HCT116 (cell line): ENCODE results near the gene UVRAG. TPM values are rescaled to one million over a fixed set of nuclear protein-coding genes. Genes with fewer than 3 reads are reported as not detected.

ENCODE experiments used
- ATAC-seq: fragments of 200-7000 bp; cut with Tn5 transposase; 2 replicates; pipeline ENCODE4 v1.9.1; 2020; ENCODE audit warnings: mild to moderate bottlenecking, moderate library complexity
- BruUV-seq: library from RNA; stranded (reverse); fragments of 400-500 nt; replicated peaks from 2 replicates; lab custom pipeline; 2021; lab: Mats Ljungman, UMichigan
- CTCF ChIA-PET: fragments of 300-600 bp; sonication (Branson Sonifier 250); formaldehyde crosslinking; loops from one replicate; lab custom pipeline; 2021; ENCODE audit warnings: antibody characterized with exemption; lab: Charles Lee
- POLR2A ChIA-PET: fragments of 300-600, 350-600 bp; sonication (Branson Sonifier 250); formaldehyde crosslinking; loops from one replicate; lab custom pipeline; 2021; ENCODE audit warnings: antibody characterized with exemption; lab: Charles Lee
- RAD21 ChIA-PET, 2 experiments: fragments of 300-600 bp; sonication (Branson Sonifier 250); formaldehyde crosslinking; loops; one replicate each; lab custom pipeline; 2023; ENCODE audit warnings: low total read pairs in 2 of 2; ENCODE audit not compliant: uncharacterized antibody in 2 of 2, unreplicated experiment in 2 of 2, low non-redundant PET in 1 of 2; lab: Charles Lee
- DNase-seq: peaks from one replicate; pipeline ENCODE4 v3.0.0-alpha.2; 2010; ENCODE audit warnings: low read depth, low spot score
- H2AFZ ChIP-seq: fragments of 200-600 bp; shearing (Covaris generic), sonication (generic); 2 replicates; pipeline ENCODE4 v1.6.1; 2017; ENCODE audit warnings: low read depth, mixed run types, mixed read lengths, antibody characterized with exemption, low read length; ENCODE audit not compliant: poor library complexity, severe bottlenecking
- H3K27ac ChIP-seq: 2 replicates; pipeline ENCODE4 v1.5.1; 2012; ENCODE audit warnings: low read depth, low read length
- H3K27me3 ChIP-seq: fragments of 200-600 bp; sonication (generic); 2 replicates; pipeline ENCODE4 v1.6.1; 2016; ENCODE audit warnings: mixed run types, low read length, mixed read lengths; ENCODE audit not compliant: insufficient read depth
- H3K36me3 ChIP-seq, 2 experiments: fragments of 200-500 bp in 1 of 2; fragments of 200-600 bp in 1 of 2; sonication (Bioruptor generic) in 1 of 2; sonication (generic) in 1 of 2; 2 replicates each; pipeline versions ENCODE4 v1.5.1 to v1.6.1; 2014 to 2016; ENCODE audit warnings: low read length in 2 of 2, inconsistent platforms in 1 of 2, mixed read lengths in 1 of 2, mixed run types in 1 of 2; ENCODE audit not compliant: insufficient read depth in 2 of 2, control insufficient read depth in 1 of 2
- H3K4me1 ChIP-seq, 2 experiments: fragments of 200-600 bp in 1 of 2; sonication (generic) in 1 of 2; 2 replicates each; pipeline versions ENCODE4 v1.5.1 to v1.6.1; 2012 to 2017; ENCODE audit warnings: low read length in 2 of 2, inconsistent platforms in 1 of 2, mild to moderate bottlenecking in 1 of 2, mixed read lengths in 1 of 2, mixed run types in 1 of 2, moderate library complexity in 1 of 2; ENCODE audit not compliant: insufficient read depth in 2 of 2, control insufficient read depth in 1 of 2
- H3K4me2 ChIP-seq: fragments of 200-600 bp; sonication (generic); 2 replicates; pipeline ENCODE4 v1.6.1; 2017; ENCODE audit warnings: mixed run types, low read length, mixed read lengths
- H3K4me3 ChIP-seq, 2 experiments: fragments of 200-600 bp in 1 of 2; sonication (generic) in 1 of 2; replicated peaks in 1 of 2; 2 replicates each; pipeline ENCODE4 v1.5.1; 2011 to 2016; ENCODE audit warnings: low read length in 2 of 2, control low read depth in 1 of 2, low read depth in 1 of 2, mild to moderate bottlenecking in 1 of 2, mixed read lengths in 1 of 2, mixed run types in 1 of 2
- H3K79me2 ChIP-seq: fragments of 200-600 bp; sonication (generic); 2 replicates; pipeline ENCODE4 v1.6.1; 2017; ENCODE audit warnings: mild to moderate bottlenecking, mixed run types, low read length, moderate library complexity, mixed read lengths; ENCODE audit not compliant: insufficient read depth
- H3K9ac ChIP-seq: fragments of 200-600 bp; sonication (generic); 2 replicates; pipeline ENCODE4 v1.6.1; 2016; ENCODE audit warnings: low read length, mixed read lengths
- H3K9me2 ChIP-seq: fragments of 200-600 bp; sonication (generic), shearing (Covaris generic); 2 replicates; pipeline ENCODE4 v1.6.1; 2017; ENCODE audit warnings: mixed run types, mild to moderate bottlenecking, moderate library complexity; ENCODE audit not compliant: insufficient read depth
- H3K9me3 ChIP-seq, 2 experiments: fragments of 200-500 bp in 1 of 2; fragments of 200-600 bp in 1 of 2; sonication (Bioruptor generic) in 1 of 2; sonication (generic) in 1 of 2; 2 replicates each; pipeline ENCODE4 v1.6.1; 2014 to 2017; ENCODE audit warnings: low read length in 2 of 2, mixed read lengths in 2 of 2, inconsistent platforms in 1 of 2, low read depth in 1 of 2, mild to moderate bottlenecking in 1 of 2, mixed run types in 1 of 2, moderate library complexity in 1 of 2; ENCODE audit not compliant: control insufficient read depth in 1 of 2, insufficient read depth in 1 of 2
- H4K20me1 ChIP-seq: fragments of 200-600 bp; sonication (generic), shearing (Covaris generic); 2 replicates; pipeline ENCODE4 v1.6.1; 2017; ENCODE audit warnings: mixed run types, mild to moderate bottlenecking, moderate library complexity; ENCODE audit not compliant: insufficient read depth
- CBX3 ChIP-seq: IDR thresholded peaks from 2 replicates; pipeline ENCODE4 v1.6.1; 2012; ENCODE audit warnings: low read depth
- EGR1 ChIP-seq: IDR thresholded peaks from 2 replicates; pipeline ENCODE4 v1.6.1; 2012; ENCODE audit warnings: low read depth
- EZH2phosphoT487 ChIP-seq: fragments of 200-600 bp; IDR thresholded peaks from 2 replicates; pipeline ENCODE4 v1.6.1; 2018; ENCODE audit warnings: antibody characterized with exemption, borderline replicate concordance
- FOSL1 ChIP-seq: IDR thresholded peaks from 2 replicates; pipeline ENCODE4 v1.6.1; 2012; ENCODE audit warnings: low read depth
- MAX ChIP-seq: IDR thresholded peaks from 2 replicates; pipeline ENCODE4 v1.6.1; 2012
- POLR2AphosphoS5 ChIP-seq: IDR thresholded peaks from 2 replicates; pipeline ENCODE4 v1.6.1; 2011; ENCODE audit warnings: mild to moderate bottlenecking, low read depth, low read length, moderate library complexity
- RAD21 ChIP-seq: IDR thresholded peaks from 2 replicates; pipeline ENCODE4 v1.6.1; 2012; ENCODE audit warnings: low read depth, mild to moderate bottlenecking
- SP1 ChIP-seq: IDR thresholded peaks from 2 replicates; pipeline ENCODE4 v1.6.1; 2012; ENCODE audit warnings: low read depth
- SRF ChIP-seq: IDR thresholded peaks from 2 replicates; pipeline ENCODE4 v1.6.1; 2012; ENCODE audit warnings: low read depth
- TCF7L2 ChIP-seq: IDR thresholded peaks from 2 replicates; pipeline ENCODE4 v1.7.0; 2011; ENCODE audit warnings: borderline replicate concordance, inconsistent platforms; ENCODE audit not compliant: insufficient read depth, insufficient read length; ENCODE audit errors: extremely low read depth
- ZBTB33 ChIP-seq: IDR thresholded peaks from 2 replicates; pipeline ENCODE4 v1.6.1; 2011; ENCODE audit warnings: mild to moderate bottlenecking, low read length, moderate library complexity; ENCODE audit not compliant: insufficient replicate concordance; ENCODE audit errors: extremely low read depth
- ZNF274 ChIP-seq: fragments of 200-500 bp; sonication (Bioruptor generic); IDR thresholded peaks from 2 replicates; pipeline ENCODE4 v1.6.1; 2014; ENCODE audit warnings: mild to moderate bottlenecking, low read depth, low read length, inconsistent platforms
- intact Hi-C: fragments of 100-400 bp; cut with micrococcal nuclease; formaldehyde crosslinking; loops from 2 replicates; pipeline ENCODE4 v1.10.0; 2022
- total RNA-seq: library from RNA; stranded (reverse); gene quantifications from one replicate; pipeline ENCODE4 v1.2.1, GENCODE V29; 2021; ENCODE audit not compliant: unreplicated experiment

The UVRAG gene
- total RNA-seq, 1 experiment from 2014 or later = 12.3 TPM

GRCh38 chr11:75853971-75854370, 39.0 kb downstream of the UVRAG start:
- TF ChIP-seq RAD21 (no peak), CBX3 (no peak), FOSL1 (no peak), MAX (no peak), EGR1 (no peak), POLR2AphosphoS5 (no peak), TCF7L2 (no peak), SRF (no peak), ZBTB33 (no peak), EZH2phosphoT487 (no peak), SP1 (no peak), ZNF274 (no peak)
- TF ChIP-seq, all 23 proteins: peak for 0
- no peak overlapping the region for H3K4me3 ChIP-seq
- POLR2A ChIA-PET = interaction anchor here (0.6 kb wide), 1 partner anchor 16 kb away, joined by 3 read pairs; no protein-coding TSS in a partner anchor
- H3K4me1 ChIP-seq = no peaks in the 10 kb centered on the region
- no peaks in the 10 kb centered on the region for H3K36me3 ChIP-seq
- RAD21 ChIA-PET = no interaction called here
- no TSS peak for BruUV-seq
- DNase-seq (no peak), ATAC-seq (no peak)
- CTCF ChIA-PET = no interaction called here
- H3K79me2 ChIP-seq = 0 out of 2 replicates have a peak, but pooled peaks cover 8% of the 10 kb centered on the region
- no peaks in the 10 kb centered on the region for H3K27me3 ChIP-seq
- intact Hi-C loops = no loop called here
- no peak overlapping the region for H2AFZ ChIP-seq
- H3K4me2 ChIP-seq = no peak overlapping the region
- H3K9ac ChIP-seq = no peak overlapping the region
- H4K20me1 ChIP-seq = no peaks in the 10 kb centered on the region
- H3K9me2 ChIP-seq = no peaks in the 10 kb centered on the region
- no peaks in the 10 kb centered on the region for H3K9me3 ChIP-seq
- no peak overlapping the region for H3K27ac ChIP-seq
